Measurements from ENCODE around the gene PPP1R12B.
"Not testable (repeated sequence)": the region's sequence is repeated elsewhere in the genome, so short reads cannot be mapped to it uniquely, and the experiment has no call there.

The PPP1R12B gene

DNA sequence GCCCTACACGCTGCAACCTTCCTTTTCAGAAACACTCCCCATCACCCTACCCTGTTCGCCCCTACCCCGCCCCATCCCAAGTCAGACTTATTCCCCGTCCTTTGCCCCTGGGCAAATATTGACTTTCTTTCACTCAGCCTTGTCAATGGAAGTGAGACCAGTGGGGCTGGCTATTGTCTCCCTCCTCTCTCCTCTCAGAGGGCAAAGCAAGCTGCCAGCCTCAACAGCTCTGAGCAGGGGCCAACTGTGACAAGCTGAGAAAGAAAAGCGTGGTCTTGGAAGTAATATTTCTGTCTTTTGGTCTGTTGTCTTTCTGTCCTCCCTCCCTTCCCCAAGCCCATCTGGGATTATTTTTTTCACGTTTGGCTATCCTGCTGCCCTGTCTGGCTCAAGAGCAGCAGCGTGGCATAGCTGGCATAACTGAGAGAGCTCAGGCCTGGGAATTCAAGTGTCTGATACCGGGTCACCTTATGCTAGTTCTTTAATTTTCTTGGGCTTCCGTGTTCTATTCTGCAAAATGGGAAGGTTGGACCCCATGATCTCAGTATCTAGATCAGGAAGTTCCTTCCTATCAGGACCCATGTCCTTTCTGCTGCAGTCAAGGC is 290.3 kb downstream of the PPP1R12B start:
- DNase-seq, result not testable (repeated sequence)

DNA sequence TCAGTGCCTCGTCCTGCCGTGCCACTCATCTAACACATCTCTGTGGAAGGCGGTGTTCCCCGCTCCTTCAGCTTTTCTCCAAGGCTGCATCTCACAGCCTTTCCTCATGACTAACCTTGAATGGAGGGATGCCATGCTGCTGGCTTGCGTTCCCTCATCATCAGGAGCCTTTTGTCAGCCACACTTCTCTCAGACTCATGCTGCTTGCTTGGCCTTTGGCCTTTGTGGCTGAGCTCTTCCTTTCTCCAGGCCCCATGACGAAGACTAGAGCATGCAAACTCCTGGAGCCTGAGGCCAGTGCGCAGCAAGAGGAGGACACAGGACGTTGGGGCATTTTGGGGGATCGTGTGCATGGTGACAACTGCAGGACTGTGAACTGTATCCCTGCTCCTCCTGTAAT is 291.0 kb downstream of the PPP1R12B start:
- no peak for DNase-seq

DNA sequence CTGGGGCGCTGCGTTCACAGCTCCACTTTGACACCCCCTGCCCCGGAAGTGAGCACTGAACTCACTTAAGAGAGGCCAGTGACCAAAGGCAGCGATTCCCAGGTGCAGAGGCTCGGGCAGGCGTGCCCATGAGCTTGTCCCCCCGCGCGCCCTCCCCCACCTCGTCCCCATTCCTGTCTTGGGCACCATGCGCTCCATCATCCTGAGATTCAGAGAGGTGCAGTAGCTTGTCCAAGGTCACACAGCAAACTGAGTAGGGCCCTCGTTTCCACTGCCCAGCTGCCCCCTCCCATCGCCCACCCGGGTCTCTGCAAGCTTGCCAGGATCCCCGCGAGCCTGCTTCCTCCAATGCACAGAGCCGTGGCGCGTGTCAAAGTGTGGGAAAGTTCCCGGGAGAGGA is 293.7 kb downstream of the PPP1R12B start:
- no peak for DNase-seq
